Gastroesophageal sphincter (tissue), 4 donors: ENCODE results near the gene AP1M2. TPM values are rescaled to one million over a fixed set of nuclear protein-coding genes. Genes with fewer than 3 reads are reported as not detected.
"Not testable (repeated sequence)": the region's sequence is repeated elsewhere in the genome, so short reads cannot be mapped to it uniquely, and the experiment has no call there.

Experiments
- ATAC-seq: fragments of 150-250 bp; one replicate; pipeline ENCODE4 v1.9.1; 2016; ENCODE audit warnings: mild to moderate bottlenecking, moderate library complexity
- H3K27ac ChIP-seq, 4 donors: fragments of 200-600 bp; sonication (generic) in 3 of 4; 1 replicate in 3 of 4; 2 replicates in 1 of 4; pipeline ENCODE4 v1.5.1; 2016 to 2019
- H3K27me3 ChIP-seq: fragments of 200-600 bp; sonication (generic); one replicate; pipeline ENCODE4 v1.5.1; 2019
- H3K36me3 ChIP-seq, 2 donors: fragments of 200-600 bp; sonication (generic); one replicate each; pipeline ENCODE4 v1.5.1; 2019; ENCODE audit warnings: control low read depth in 1 of 2
- H3K4me1 ChIP-seq, 3 donors: fragments of 200-600 bp; sonication (generic); 1 replicate in 2 of 3; 2 replicates in 1 of 3; pipeline ENCODE4 v1.5.1; 2016 to 2019; ENCODE audit warnings: control low read depth in 2 of 3
- H3K4me3 ChIP-seq, 2 donors: fragments of 200-600 bp; sonication (generic); one replicate each; pipeline ENCODE4 v1.5.1; 2019; ENCODE audit warnings: mild to moderate bottlenecking in 1 of 2, moderate library complexity in 1 of 2
- H3K9me3 ChIP-seq, 3 donors: fragments of 200-600 bp; sonication (generic); one replicate each; pipeline ENCODE4 v1.5.1; 2017 to 2019; ENCODE audit warnings: control low read depth in 2 of 3
- CTCF ChIP-seq, 4 experiments: fragments of 200-600 bp in 2 of 4; fragments of 450-650 bp in 2 of 4; sonication (generic) in 1 of 4; IDR thresholded peaks; one replicate each; pipeline ENCODE4 v1.5.1; 2017 to 2019; ENCODE audit warnings: antibody characterized with exemption in 4 of 4, mild to moderate bottlenecking in 2 of 4, moderate library complexity in 2 of 4
- EP300 ChIP-seq: sonication (generic); formaldehyde crosslinking; IDR thresholded peaks from one replicate; pipeline ENCODE4 v1.6.1; 2017; ENCODE audit warnings: antibody characterized with exemption, mild to moderate bottlenecking
- POLR2A ChIP-seq, 2 donors: fragments of 450-650 bp; IDR thresholded peaks; one replicate each; pipeline ENCODE4 v1.6.1; 2017; ENCODE audit warnings: antibody characterized with exemption in 2 of 2, mild to moderate bottlenecking in 2 of 2, moderate library complexity in 1 of 2
- POLR2AphosphoS5 ChIP-seq: sonication (generic); formaldehyde crosslinking; IDR thresholded peaks from one replicate; pipeline ENCODE4 v1.6.1; 2017; ENCODE audit warnings: antibody characterized with exemption
- WGBS, 2 donors: methylation state at CpG; one replicate each; pipeline ENCODE4 v1.1.5; 2018; ENCODE audit warnings: low coverage in 1 of 2; 5-methylcytosine and 5-hydroxymethylcytosine counted together
- total RNA-seq, 4 donors: library from RNA; depleted of rRNA; stranded (reverse); fragments of >200 nt; gene quantifications; one replicate each; pipeline ENCODE4 v1.1.0, GENCODE V29; 2016

Gene AP1M2
- total RNA-seq, 4 donors from 2014 or later = 13.2 TPM; not detected in 3

GRCh38 chr19:10551698-10552301 is 35.3 kb downstream of the AP1M2 start:
- Histone ChIP-seq H3K4me3 (no peak overlapping the region), H3K4me1 (no peaks in the 10 kb centered on the region), H3K27me3 (no peaks in the 10 kb centered on the region), H3K9me3 (no peaks in the 10 kb centered on the region), H3K36me3 (peaks cover 0 to 100% of the 10 kb centered on the region in 2 donors), H3K27ac (peak overlapping the region in 1 of 4 donors; percentile 14)
- TF ChIP-seq EP300 = no peak
- TF ChIP-seq CTCF (IDR thresholded peaks at IDR 0.05) = no peak
- peak; percentile 26 for ATAC-seq
- 100% methylated on average over 4 of the region's 12 CpGs; no CpG with 5 or more reads in 1 of the 2 donors for WGBS, 2 donors

GRCh38 chr19:10551006-10551405 is 36.1 kb downstream of the AP1M2 start:
- not testable (repeated sequence) for H3K4me3 ChIP-seq, H3K27me3 ChIP-seq, H3K4me1 ChIP-seq, H3K9me3 ChIP-seq, ATAC-seq, H3K27ac ChIP-seq
- H3K36me3 ChIP-seq = peaks cover 0 to 99% of the 10 kb centered on the region in 2 donors
- 60 to 89% methylated on average over 1 to 3 of the region's 9 CpGs for WGBS, 2 donors

DNA sequence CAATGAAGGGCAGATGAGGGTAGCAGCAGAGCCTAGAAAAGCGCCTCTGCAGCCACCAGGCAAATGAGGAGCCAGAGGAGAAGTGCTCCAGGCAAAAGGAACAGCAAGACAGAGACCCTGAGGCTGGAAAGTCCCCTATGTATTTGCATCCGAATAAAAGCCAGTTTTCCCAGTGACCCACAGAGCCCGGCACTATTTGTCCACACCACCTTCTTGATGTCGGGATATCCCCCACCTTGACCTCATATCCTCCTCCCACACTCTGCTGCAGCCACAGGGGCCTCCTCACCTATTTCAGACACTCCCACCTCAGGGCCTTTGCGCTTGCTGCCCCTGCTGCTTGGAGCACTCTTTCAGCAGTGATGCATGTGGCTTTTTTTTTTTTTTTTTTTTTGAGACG is 36.8 kb downstream of the AP1M2 start:
- no peak for TF ChIP-seq CTCF (IDR thresholded peaks at IDR 0.05)
- TF ChIP-seq POLR2A (IDR thresholded peaks at IDR 0.05) = no peak
- TF ChIP-seq POLR2AphosphoS5 = no peak
- no peak for ATAC-seq
- Histone ChIP-seq H3K4me1 (peaks cover 0 to 8% (median 0%) of the 10 kb centered on the region in 3 donors), H3K27ac (no peak overlapping the region), H3K9me3 (no peaks in the 10 kb centered on the region), H3K36me3 (peaks cover 0 to 94% of the 10 kb centered on the region in 2 donors), H3K4me3 (no peak overlapping the region), H3K27me3 (no peaks in the 10 kb centered on the region)
- WGBS, 2 donors = 77 to 80% methylated on average over 3 to 5 of the region's 6 CpGs

DNA sequence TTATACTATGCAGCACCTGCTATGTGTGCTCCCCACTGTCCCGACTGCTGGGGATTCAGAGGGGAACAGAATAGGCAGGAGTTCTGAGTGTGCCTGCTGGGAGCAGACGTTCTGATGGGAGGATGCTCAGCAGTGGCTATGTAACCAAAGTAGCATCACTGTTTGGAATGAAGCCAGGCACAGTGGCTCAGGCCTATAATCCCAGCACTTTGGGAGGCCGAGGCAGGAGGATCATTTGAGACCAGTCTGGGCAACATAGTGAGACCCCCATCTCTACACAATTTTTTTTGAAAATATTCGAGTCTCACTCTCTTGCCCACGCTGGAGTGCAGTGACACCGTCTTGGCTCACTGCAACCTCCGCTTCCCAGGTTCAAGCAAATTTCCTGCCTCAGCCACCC is 37.4 kb downstream of the AP1M2 start:
- 77 to 88% methylated on average over 6 of the region's 7 CpGs for WGBS, 2 donors
- H3K4me1 ChIP-seq = peaks cover 0 to 14% (median 5%) of the 10 kb centered on the region in 3 donors
- no peaks in the 10 kb centered on the region for H3K9me3 ChIP-seq
- H3K4me3 ChIP-seq = no peak overlapping the region
- TF ChIP-seq CTCF (IDR thresholded peaks at IDR 0.05) (no peak), POLR2A (IDR thresholded peaks at IDR 0.05) (no peak), EP300 (no peak), POLR2AphosphoS5 (no peak)
- peaks cover 0 to 88% of the 10 kb centered on the region in 2 donors for H3K36me3 ChIP-seq
- no peak overlapping the region for H3K27ac ChIP-seq
- ATAC-seq = no peak
- H3K27me3 ChIP-seq = no peaks in the 10 kb centered on the region

DNA sequence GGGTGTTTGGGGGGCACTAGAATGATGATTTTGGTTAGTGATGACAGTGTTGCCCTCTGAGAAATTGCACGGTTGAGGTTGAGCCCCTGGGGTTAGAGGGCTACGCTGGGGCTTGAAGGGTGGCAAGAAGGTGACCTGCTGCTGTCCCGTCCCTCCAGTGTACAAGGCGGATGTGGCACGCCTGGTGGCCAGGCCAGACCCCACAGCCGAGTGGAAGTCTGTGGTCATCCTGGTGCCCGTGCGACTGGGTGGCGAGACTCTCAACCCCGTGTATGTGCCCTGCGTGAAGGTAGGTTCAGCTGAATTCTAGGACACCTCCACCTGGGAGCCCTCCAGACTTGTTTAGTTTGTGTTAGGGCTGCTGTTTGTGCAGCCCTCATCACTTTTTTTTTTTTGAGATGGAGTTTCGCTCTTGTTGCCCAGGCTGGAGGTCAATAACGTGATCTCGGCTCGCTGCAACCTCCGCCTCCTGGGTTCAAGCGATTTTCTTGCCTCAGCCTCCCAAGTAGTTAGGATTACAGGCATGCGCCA is 38.3 kb downstream of the AP1M2 start:
- no peak for ATAC-seq
- WGBS, 2 donors = 98 to 100% methylated on average over 8 to 11 of the region's 18 CpGs
- peaks cover 0 to 79% of the 10 kb centered on the region in 2 donors for H3K36me3 ChIP-seq
- H3K4me1 ChIP-seq = peaks cover 0 to 20% (median 8%) of the 10 kb centered on the region in 3 donors
- TF ChIP-seq POLR2A (IDR thresholded peaks at IDR 0.05) (no peak), POLR2AphosphoS5 (no peak), EP300 (no peak), CTCF (IDR thresholded peaks at IDR 0.05) (no peak)
- no peak overlapping the region for H3K27ac ChIP-seq
- H3K27me3 ChIP-seq = no peaks in the 10 kb centered on the region
- H3K4me3 ChIP-seq = no peak overlapping the region
- no peaks in the 10 kb centered on the region for H3K9me3 ChIP-seq
